Skin epidermis (tissue), 12 donors: ENCODE measurements around the gene CAPNS1.

ENCODE experiments used
- H3K27ac ChIP-seq, 21 experiments: fragments of 200-600 bp; sonication (generic) in 11 of 21; one replicate each; pipeline ENCODE4 v1.5.0; 2020; ENCODE audit warnings: mild to moderate bottlenecking in 3 of 21, inconsistent platforms in 2 of 21, moderate library complexity in 2 of 21
- H3K4me3 ChIP-seq, 7 experiments: fragments of 200-600 bp; sonication (generic) in 2 of 7; one replicate each; pipeline ENCODE4 v1.5.0; 2020; ENCODE audit warnings: inconsistent platforms in 2 of 7, mild to moderate bottlenecking in 2 of 7, moderate library complexity in 1 of 7

The CAPNS1 gene

GRCh38 chr19:36139473-36140303 is at the start of gene CAPNS1:
CAPNS1 (plus strand) TSS chr19:36140066; CDS start chr19:36141012, 946 bp downstream.
- Histone ChIP-seq H3K4me3 (peak within 1 kb of the TSS; percentile 65 to 87 (median 74)), H3K27ac (peak within 1 kb of the TSS; percentile 79 to 99 (median 95))

- H3K27ac ChIP-seq = peak overlapping the region in 2 of 21 experiments; percentile 11 to 31
- H3K4me3 ChIP-seq = no peak overlapping the region
Measured at GRCh38 chr19:36090910-36091695, 48.8 kb upstream of the CAPNS1 start.

GRCh38 chr19:36092566-36092965 is 47.3 kb upstream of the CAPNS1 start:
- peak overlapping the region in 1 of 21 experiments; percentile 53 for H3K27ac ChIP-seq
- H3K4me3 ChIP-seq = no peak overlapping the region

- peak overlapping the region in 5 of 21 experiments; percentile 23 to 57 (median 46) for H3K27ac ChIP-seq
- no peak overlapping the region for H3K4me3 ChIP-seq
Measured at GRCh38 chr19:36093146-36093662, 46.7 kb upstream of the CAPNS1 start.

- Histone ChIP-seq H3K27ac (peak overlapping the region in 5 of 21 experiments; percentile 23 to 57 (median 46)), H3K4me3 (no peak overlapping the region)
Measured at GRCh38 chr19:36093687-36094086, 46.2 kb upstream of the CAPNS1 start.

- Histone ChIP-seq H3K4me3 (no peak overlapping the region), H3K27ac (peak overlapping the region in 8 of 21 experiments; percentile 22 to 58 (median 40))
Measured at GRCh38 chr19:36097036-36097435, 42.8 kb upstream of the CAPNS1 start.

- Histone ChIP-seq H3K27ac (no peak overlapping the region), H3K4me3 (no peak overlapping the region)
Measured at GRCh38 chr19:36099166-36099785, 40.6 kb upstream of the CAPNS1 start.

GRCh38 chr19:36100476-36100875 is 39.4 kb upstream of the CAPNS1 start:
- peak overlapping the region in 7 of 21 experiments; percentile 12 to 81 (median 34) for H3K27ac ChIP-seq
- H3K4me3 ChIP-seq = no peak overlapping the region

- Histone ChIP-seq H3K27ac (peak overlapping the region in 14 of 21 experiments; percentile 11 to 81 (median 49)), H3K4me3 (no peak overlapping the region)
Measured at GRCh38 chr19:36101550-36102327, 38.1 kb upstream of the CAPNS1 start.

- peak overlapping the region in 1 of 21 experiments; percentile 81 for H3K27ac ChIP-seq
Measured at GRCh38 chr19:36103040-36103626, 36.7 kb upstream of the CAPNS1 start.

GRCh38 chr19:36103842-36104552 is 35.9 kb upstream of the CAPNS1 start:
- H3K27ac ChIP-seq = no peak overlapping the region
- H3K4me3 ChIP-seq = no peak overlapping the region

More at GRCh38 chr19:36103040-36103626, 36.7 kb upstream of the CAPNS1 start:
- H3K4me3 ChIP-seq = no peak overlapping the region

GRCh38 chr19:36106441-36106840 is 33.4 kb upstream of the CAPNS1 start:
- no peak overlapping the region for H3K27ac ChIP-seq

GRCh38 chr19:36106991-36107390 is 32.9 kb upstream of the CAPNS1 start:
- no peak overlapping the region for H3K4me3 ChIP-seq
- H3K27ac ChIP-seq = no peak overlapping the region

More at GRCh38 chr19:36106441-36106840, 33.4 kb upstream of the CAPNS1 start:
- no peak overlapping the region for H3K4me3 ChIP-seq

GRCh38 chr19:36108684-36109083 is 31.2 kb upstream of the CAPNS1 start:
- Histone ChIP-seq H3K27ac (no peak overlapping the region), H3K4me3 (no peak overlapping the region)

- H3K4me3 ChIP-seq = no peak within 1 kb of the TSS
- no peak within 1 kb of the TSS for H3K27ac ChIP-seq
Measured at GRCh38 chr19:36110487-36111199, 29.2 kb upstream of the CAPNS1 start, which contains the start of gene OVOL3. OVOL3 (plus strand) TSS chr19:36111143; CDS start chr19:36111203, 60 bp downstream.

GRCh38 chr19:36111200-36111539 is 28.7 kb upstream of the CAPNS1 start:
- Histone ChIP-seq H3K27ac (no peak overlapping the region), H3K4me3 (no peak overlapping the region)

GRCh38 chr19:36112678-36113077 is 27.2 kb upstream of the CAPNS1 start:
- no peak overlapping the region for H3K4me3 ChIP-seq
- no peak overlapping the region for H3K27ac ChIP-seq
